NB4 (cell line): Measurements from ENCODE around the gene ENPP3.

ENCODE experiments used
- CTCF ChIP-seq: IDR thresholded peaks from one replicate; pipeline ENCODE4 v1.5.1; 2012; ENCODE audit warnings: low read depth, low read length
- MYC ChIP-seq: IDR thresholded peaks from 2 replicates; pipeline ENCODE4 v1.6.1; 2011; ENCODE audit warnings: low read depth, low read length
- POLR2A ChIP-seq: IDR thresholded peaks from 2 replicates; pipeline ENCODE4 v1.6.1; 2011; ENCODE audit warnings: mild to moderate bottlenecking; ENCODE audit not compliant: insufficient read length; ENCODE audit errors: extremely low read depth
- TF ChIP-seq, protein P1 (sequence below): IDR thresholded peaks from 2 replicates; pipeline ENCODE4 v1.6.1; 2011; ENCODE audit warnings: low read depth, low read length

DNA sequence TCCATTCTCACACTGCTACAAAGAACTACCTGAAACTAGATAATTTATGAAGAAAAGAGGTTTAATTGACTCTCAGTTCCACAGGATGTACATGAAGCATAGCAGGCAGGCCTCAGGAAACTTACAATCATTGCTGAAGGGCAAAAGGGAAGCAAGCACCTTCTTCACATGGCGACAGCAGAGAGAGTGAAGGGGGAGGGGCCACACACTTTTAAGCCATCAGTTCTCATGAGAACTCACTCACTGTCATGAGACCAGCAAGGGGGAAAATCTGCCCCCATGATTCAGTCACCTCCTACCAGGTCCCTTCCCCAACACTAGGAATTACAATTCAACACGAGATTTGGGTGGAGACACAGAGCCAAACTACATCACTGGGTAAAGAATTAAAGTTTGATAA is 158.3 kb downstream of the ENPP3 start:
- TF ChIP-seq CTCF (no peak), POLR2A (no peak), MYC (no peak)
- TF ChIP-seq, protein P1, sequence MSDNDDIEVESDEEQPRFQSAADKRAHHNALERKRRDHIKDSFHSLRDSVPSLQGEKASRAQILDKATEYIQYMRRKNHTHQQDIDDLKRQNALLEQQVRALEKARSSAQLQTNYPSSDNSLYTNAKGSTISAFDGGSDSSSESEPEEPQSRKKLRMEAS, result no peak
